Esophagus (tissue), 2 donors: ENCODE measurements around the gene RAPGEF2. TPM values are rescaled to one million over a fixed set of nuclear protein-coding genes. Genes with fewer than 3 reads are reported as not detected.

Experiments used
- H3K27ac ChIP-seq, 2 donors: one replicate each; pipeline ENCODE4 v1.5.1; 2013; ENCODE audit warnings: low read depth in 2 of 2, mild to moderate bottlenecking in 2 of 2, inconsistent platforms in 1 of 2, low read length in 1 of 2, moderate library complexity in 1 of 2
- H3K27me3 ChIP-seq, 2 donors: one replicate each; pipeline ENCODE4 v1.6.1; 2013; ENCODE audit warnings: low read length in 2 of 2, control low read depth in 1 of 2, mild to moderate bottlenecking in 1 of 2; ENCODE audit not compliant: insufficient read depth in 2 of 2, control insufficient read depth in 1 of 2
- H3K36me3 ChIP-seq, 2 donors: one replicate each; pipeline ENCODE4 v1.6.1; 2013; ENCODE audit warnings: low read length in 1 of 2; ENCODE audit not compliant: control insufficient read depth in 2 of 2, insufficient read depth in 2 of 2
- H3K4me1 ChIP-seq, 2 donors: one replicate each; pipeline ENCODE4 v1.6.1; 2013; ENCODE audit warnings: low read length in 1 of 2; ENCODE audit not compliant: control insufficient read depth in 2 of 2, insufficient read depth in 2 of 2
- H3K4me3 ChIP-seq, 2 donors: one replicate each; pipeline ENCODE4 v1.5.1; 2013; ENCODE audit warnings: low read length in 2 of 2, mild to moderate bottlenecking in 2 of 2, low read depth in 1 of 2, moderate library complexity in 1 of 2
- H3K9me3 ChIP-seq, 2 donors: one replicate each; pipeline ENCODE4 v1.6.1; 2013; ENCODE audit warnings: mild to moderate bottlenecking in 2 of 2, low read depth in 1 of 2, low read length in 1 of 2, moderate library complexity in 1 of 2; ENCODE audit not compliant: control insufficient read depth in 2 of 2, insufficient read depth in 1 of 2
- WGBS, 2 donors: extraction: QIAGEN DNeasy Blood & Tissue Kit; methylation state at CpG; one replicate each; pipeline ENCODE4 v1.1.7; 2013; 5-methylcytosine and 5-hydroxymethylcytosine counted together
- polyA plus RNA-seq, 2 donors: library from polyadenylated mRNA; stranded (reverse); fragments of 200-250 nt; gene quantifications; one replicate each; pipeline ENCODE4 v1.2.3, GENCODE V29; 2013
- donor health status: healthy with polysubstance abuse.
- donor health status: Bipolar disorder and iron deficiency.

Gene RAPGEF2
- polyA plus RNA-seq, 2 donors: 3.9 to 4.3 TPM

GRCh38 chr4:159401791-159402380, 299.0 kb downstream of the RAPGEF2 start:
- no peak overlapping the region for H3K27ac ChIP-seq
- H3K36me3 ChIP-seq: no peaks in the 10 kb centered on the region
- H3K27me3 ChIP-seq: no peaks in the 10 kb centered on the region
- H3K4me1 ChIP-seq: no peaks in the 10 kb centered on the region
- no peaks in the 10 kb centered on the region for H3K9me3 ChIP-seq
- H3K4me3 ChIP-seq: no peak overlapping the region
- WGBS, 2 donors: 68 to 69% methylated on average over 6 of the region's 6 CpGs
